Activated T-cell treated with anti-CD3 and anti-CD28 coated beads, Interleukin-2, amount 50 U/mL, for 1 hour (primary cell): Measurements from ENCODE around the gene TRIO.

ENCODE experiments used
- DNase-seq: peaks from one replicate; pipeline ENCODE4 v3.0.0-alpha.2; 2020

Gene TRIO

GRCh38 chr5:14148890-14149671 is 5.9 kb downstream of the TRIO start:
- no peak for DNase-seq

- no peak for DNase-seq
Observed at GRCh38 chr5:14149672-14150274, 6.6 kb downstream of the TRIO start.

DNA sequence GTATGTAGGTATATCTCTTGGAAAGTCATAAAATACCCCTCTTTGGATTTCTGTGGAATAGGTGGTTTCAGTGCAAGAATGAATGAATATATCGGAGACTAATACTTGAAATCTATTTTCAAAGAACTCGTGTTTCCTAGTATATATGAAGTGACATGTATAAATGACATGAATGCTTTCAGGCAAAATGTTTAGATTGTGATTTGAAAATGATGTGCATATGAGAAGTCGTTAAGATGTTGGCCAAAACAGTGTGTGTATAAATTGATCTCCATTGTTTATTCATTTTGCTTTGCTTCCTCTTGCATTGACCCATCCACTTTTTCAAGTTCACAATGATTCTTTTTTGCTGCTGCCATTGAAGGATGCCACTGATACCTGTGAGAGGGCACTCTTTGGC is 8.3 kb downstream of the TRIO start:
- DNase-seq = no peak

DNA sequence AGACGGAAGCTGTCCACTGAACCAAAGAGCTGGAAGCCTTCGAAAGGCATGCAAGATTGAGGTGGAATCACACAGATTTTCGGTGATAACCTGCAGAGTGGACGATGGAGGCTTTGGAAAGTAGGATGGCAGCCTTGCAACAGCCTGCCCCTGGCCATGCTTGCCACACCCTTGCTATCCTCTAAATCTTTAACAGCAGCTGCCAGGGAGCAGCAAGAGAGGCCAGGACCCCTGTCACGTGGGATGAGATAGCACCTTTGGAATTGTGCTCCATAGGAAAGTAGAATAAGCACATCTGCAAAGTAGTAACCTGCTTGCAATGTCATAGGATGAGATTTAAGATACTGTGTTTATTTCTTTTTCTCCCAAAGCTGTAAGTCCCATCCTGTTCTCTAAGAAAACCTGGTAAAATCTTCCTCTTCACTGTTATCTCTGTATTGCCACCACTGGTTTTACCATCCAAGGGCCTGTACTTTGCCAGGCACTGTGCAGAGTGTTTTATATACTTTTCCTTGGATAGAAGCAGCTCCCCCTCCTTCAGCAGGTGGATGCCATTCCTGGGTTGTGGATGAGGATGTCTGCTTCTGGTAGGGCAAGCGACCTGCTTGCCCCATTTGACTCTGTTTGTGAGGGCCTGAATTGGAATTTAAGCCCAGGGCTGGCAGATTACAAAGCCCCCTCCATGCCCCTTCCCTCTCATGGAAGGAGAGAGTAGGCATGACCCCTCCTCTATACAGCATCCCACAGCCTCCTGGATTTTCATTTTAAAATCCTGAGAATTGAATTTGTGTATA is 10.1 kb downstream of the TRIO start:
- no peak for DNase-seq

- no peak for DNase-seq
Observed at GRCh38 chr5:14153932-14154731, 11.0 kb downstream of the TRIO start.

DNA sequence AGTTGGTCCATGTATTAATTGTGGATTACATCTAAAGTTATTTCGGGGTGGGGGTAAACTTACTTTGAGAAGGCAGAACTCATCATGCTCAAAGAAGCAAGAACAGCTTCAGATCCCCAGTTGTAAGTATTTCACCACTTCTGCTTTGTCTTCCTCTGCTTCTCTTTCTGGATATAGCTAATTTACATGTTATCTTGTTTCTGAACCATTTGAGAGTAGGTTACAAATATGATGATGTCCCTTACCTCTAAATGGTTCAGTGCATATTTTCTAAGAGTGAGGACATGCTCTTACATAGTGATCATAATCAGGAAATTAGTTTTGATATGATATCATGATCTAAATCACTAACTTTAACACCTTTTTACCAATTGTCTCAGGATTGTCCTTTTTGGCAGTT is 11.9 kb downstream of the TRIO start:
- no peak for DNase-seq

DNA sequence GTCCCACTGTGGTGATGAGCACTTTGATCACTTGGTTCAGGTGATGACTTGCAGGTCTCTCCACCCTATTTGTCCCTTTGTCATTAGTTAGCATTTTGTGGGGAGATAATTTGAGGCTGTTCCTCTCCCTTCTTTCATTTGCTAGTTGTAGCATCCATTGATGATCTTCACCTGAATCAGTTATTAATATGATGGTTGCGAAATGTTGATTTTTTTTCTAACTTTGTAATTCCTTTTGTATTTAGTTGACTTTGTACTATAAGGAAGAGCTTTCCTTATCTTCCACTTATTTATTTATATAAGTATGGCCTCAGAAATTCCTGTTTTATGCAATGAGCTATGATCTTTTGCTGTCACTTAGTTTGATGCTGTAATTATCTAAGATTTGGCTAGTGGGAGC is 12.6 kb downstream of the TRIO start:
- no peak for DNase-seq

- DNase-seq = no peak
Observed at GRCh38 chr5:14156290-14156649, 13.1 kb downstream of the TRIO start.

- DNase-seq = no peak
Observed at GRCh38 chr5:14156650-14157492, 13.7 kb downstream of the TRIO start.

- DNase-seq = no peak
Observed at GRCh38 chr5:14157493-14157782, 14.3 kb downstream of the TRIO start.

DNA sequence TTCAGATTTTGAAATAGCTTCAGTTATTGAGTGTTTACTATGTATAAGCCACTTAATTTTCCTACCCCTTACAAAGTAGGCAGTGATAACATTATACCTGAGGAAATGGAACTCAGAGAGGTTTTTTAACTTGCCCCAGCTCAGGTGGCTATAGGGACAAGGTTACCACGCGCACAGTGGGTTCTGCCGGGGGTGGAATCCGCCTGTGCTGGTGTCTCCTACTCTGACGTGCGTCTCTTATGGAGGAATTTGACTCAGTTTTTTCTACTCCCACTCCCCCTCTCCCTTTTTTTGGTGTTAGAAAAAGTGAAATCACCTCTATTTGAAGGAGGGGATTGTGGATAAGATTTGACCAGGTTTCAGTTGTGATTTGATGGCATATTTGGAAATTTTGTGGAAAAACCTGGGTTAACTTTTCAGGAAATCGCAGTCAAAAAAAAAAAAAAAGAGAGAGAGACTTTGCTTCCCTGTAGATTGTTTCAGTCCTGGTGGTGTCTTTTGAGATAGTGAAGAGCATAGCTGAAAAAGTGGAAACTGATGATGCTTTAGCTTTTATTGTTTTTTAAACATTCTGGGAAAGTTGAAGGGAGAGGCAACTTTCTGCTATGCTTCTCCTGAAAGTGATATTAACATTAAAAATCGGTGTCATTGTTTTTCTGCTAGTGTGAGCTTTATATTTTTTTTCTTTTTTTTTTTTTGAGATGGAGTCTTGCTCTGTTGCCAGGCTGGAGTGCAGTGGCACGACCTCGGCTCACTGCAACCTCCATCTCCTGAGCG is 15.9 kb downstream of the TRIO start:
- no peak for DNase-seq

- no peak for DNase-seq
Observed at GRCh38 chr5:14161825-14162556, 18.8 kb downstream of the TRIO start.

GRCh38 chr5:14164164-14165163 is 21.3 kb downstream of the TRIO start:
- no peak for DNase-seq

DNA sequence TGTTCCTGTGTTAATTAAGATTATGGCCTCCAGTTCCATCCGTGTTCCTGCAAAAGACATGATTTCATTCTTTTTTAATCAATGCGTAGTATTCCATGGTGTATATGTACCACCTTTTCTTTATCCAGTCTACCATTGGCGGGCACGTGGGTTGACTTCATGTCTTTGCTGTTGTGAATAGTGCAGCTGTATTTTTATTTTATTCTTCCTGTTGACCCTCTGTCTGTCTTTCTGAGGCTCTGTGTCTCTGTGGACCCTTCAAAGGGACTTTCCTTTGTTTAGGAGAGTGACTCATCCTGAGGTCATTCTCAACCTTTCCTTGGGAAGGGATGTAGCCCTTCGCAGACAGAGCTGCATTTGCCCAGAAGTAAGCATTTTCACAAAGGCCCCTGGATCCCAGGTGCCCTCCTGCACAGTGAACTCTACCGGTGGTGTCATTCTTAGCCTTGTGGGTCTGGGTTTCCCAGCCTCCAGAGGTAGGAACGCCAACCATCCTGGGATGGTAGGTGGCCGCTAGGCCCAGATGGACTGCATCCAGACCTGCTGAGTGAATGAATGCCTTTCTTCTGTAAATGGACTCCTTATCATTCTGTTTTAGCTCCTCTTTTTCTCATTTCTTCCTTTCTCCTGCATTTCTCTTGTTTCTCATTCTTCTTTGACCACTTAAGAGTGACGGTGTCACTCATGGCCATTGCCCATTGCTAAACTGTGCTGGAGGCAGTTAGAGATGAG is 22.4 kb downstream of the TRIO start:
- DNase-seq = no peak

DNA sequence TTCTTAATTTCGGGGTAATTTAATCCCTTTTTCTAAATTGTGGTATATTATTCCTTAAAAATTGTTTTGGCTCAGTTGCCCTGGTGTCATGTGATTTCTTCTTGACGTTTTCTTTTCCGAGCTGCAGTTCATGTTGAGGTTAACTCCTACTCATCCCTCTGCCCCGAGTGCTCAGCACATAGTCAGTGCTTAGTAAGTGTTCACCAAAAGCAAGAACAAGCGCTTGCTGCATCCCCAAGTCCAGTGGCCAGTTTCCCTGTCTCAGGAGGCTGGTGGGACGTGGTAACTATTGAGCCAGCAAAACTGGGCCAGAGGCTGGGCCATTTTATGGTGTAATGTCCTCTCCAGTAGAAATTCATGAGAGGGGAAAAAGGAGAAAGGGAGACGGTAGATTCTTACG is 23.3 kb downstream of the TRIO start:
- DNase-seq = no peak

DNA sequence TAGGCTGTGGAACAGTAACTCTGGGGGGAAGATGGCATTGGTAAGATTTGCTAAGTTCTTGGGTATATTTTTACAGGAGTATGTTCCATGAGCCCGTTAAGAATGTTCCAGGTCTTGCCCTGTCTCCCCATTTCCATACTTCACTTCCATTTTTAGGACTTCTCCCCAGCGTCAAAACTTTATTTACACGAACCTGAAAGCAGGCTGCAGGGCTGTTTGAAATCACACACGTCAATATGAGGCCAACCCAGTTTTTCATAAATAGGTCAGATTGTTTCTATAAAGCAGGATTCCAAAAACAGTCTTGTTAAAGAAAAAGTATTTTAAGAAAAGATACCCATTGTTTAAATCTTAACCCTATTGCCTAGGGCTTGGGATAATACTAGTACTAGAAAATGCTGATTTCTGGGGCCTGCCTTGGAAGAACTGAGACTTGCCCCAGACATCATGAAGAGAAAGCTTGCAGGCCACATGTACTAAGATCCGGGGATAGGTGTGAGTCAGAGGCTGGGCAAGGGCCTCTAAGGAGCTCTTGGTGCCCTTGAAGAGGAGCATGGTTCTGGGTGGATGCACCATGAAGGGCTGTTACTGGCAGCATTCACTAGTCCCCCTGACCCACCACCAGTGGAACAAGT is 24.2 kb downstream of the TRIO start:
- DNase-seq = no peak

- DNase-seq = no peak
Observed at GRCh38 chr5:14168144-14168792, 25.1 kb downstream of the TRIO start.

GRCh38 chr5:14168793-14169262 is 25.7 kb downstream of the TRIO start:
- DNase-seq = no peak
